ENCODE results near the gene ERBIN.
"Not testable (repeated sequence)": the region's sequence is repeated elsewhere in the genome, so short reads cannot be mapped to it uniquely, and the experiment has no call there.

The ERBIN gene

GRCh38 chr5:66013397-66013796 lies 87.0 kb downstream of the ERBIN start:
- no peak for DNase-seq

DNA sequence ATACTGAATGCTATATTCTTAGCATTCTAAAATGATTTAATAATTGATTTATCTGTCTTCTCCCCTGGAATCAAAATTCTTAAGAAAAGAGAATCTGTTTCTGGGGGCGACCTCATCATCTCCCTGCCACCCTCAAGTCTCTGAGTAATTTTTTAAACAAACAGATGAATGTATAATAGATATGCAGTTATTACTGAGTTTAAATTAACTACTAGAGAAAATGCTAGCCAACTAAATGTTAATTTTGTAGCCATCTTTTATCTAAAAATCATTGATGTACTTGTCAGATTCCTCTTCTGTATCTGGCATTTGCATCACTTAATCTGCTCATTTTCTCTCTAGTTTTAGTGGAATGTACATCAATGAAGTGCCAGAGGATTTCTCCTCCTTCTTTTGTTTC lies 87.5 kb downstream of the ERBIN start:
- DNase-seq = no peak

- no peak for DNase-seq
These were observed 89.0 kb downstream of the ERBIN start for GRCh38 chr5:66015196-66015960.

DNA sequence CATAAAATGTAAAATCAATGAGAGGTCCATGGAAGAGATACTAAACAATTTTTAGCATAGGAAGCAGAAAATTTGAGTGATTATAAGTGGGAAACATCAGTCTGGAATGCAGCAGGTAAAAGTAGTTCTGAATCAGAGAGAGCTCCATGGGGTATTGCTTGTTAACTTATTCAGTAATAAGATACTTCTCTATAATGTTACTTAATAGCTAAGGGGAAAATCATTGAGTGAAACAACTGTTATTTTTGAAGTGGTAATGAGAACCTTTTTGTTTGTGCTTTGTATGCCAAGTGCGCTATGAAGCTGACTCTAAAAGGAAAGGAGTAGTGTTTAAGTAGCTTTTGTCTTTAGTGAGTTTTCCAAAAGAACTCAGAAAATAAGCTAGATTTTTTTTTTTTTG lies 95.2 kb downstream of the ERBIN start:
- no peak for DNase-seq

- DNase-seq = no peak
These were observed 112.9 kb downstream of the ERBIN start for GRCh38 chr5:66039296-66039695.

DNA sequence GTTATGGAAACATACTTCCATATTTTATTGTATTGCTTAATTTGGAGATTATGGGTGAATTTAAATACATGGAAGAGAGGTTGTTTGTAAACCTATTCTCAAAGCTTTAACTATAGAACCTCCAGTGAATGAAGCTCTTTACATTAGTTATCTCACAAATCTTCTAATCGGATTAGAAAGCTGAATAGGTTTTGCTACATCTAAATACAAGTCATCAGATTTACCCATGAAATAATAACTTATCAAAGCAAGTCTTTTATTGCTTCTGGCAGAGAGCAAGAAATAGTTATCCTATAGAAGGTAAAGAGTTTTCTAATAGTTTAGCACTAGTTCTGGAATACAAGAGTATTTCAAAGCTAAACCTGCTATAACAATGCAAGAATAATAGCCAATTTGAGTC lies 113.3 kb downstream of the ERBIN start:
- no peak for DNase-seq

GRCh38 chr5:66041627-66042026 lies 115.3 kb downstream of the ERBIN start:
- DNase-seq = no peak

GRCh38 chr5:66057239-66057638 lies 130.9 kb downstream of the ERBIN start:
- DNase-seq = no peak

DNA sequence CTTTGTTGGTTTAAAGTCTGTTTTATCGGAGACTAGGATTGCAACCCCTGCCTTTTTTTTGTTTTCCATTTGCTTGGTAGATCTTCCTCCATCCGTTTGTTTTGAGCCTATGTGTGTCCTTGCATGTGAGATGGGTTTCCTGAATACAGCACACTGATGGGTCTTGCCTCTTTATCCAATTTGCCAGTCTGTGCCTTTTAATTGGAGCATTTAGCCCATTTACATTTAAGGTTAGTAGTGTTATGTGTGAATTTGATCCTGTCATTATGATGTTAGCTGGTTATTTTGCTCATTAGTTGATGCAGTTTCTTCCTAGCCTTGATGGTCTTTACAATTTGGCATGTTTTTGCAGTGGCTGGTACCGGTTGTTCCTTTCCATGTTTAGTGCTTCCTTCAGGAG lies 134.9 kb downstream of the ERBIN start:
- DNase-seq = not testable (repeated sequence)

DNA sequence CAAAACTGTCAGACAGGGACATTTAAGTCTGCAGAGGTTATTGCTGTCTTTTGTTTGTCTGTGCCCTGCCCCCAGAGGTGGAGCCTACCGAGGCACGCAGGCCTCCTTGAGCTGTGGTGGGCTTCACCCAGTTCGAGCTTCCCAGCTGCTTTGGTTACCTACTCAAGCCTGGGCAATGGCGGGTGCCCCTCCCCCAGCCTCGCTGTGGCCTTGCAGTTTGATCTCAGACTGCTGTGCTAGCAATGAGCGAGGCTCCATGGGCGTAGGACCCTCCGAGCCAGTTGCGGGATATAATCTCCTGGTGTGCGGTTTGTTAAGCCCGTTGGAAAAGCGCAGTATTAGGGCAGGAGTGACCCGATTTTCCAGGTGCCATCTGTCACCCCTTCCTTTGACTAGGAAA lies 136.7 kb downstream of the ERBIN start:
- not testable (repeated sequence) for DNase-seq

- DNase-seq = no peak
These were observed 140.5 kb downstream of the ERBIN start for GRCh38 chr5:66066826-66067225.

DNA sequence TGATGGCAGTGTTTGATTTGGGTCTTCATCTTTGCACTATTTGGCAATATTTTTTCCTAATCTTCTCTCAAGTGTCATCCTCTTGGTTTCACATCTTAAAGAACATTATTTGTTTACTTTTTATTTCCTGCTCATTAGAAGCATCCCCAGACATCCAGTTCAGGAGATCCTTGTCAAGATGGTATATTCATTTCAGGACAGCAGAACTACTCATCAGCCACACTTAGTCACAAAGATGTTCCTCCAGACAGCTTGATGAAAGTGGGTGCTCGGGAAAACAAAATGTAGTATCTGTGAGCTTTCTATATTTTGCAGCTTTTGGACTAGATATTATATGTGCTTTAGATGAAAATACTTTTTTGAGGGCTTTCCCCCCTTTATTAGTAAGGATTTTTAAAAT lies 145.7 kb downstream of the ERBIN start:
- DNase-seq = no peak

- no peak for DNase-seq
These were observed 148.5 kb downstream of the ERBIN start for GRCh38 chr5:66074901-66075300.

- no peak for DNase-seq
These were observed 154.3 kb downstream of the ERBIN start for GRCh38 chr5:66080664-66081063.

GRCh38 chr5:66089384-66089783 lies 163.0 kb downstream of the ERBIN start:
- no peak for DNase-seq

- no peak for DNase-seq
These were observed 174.5 kb downstream of the ERBIN start for GRCh38 chr5:66100851-66101250.

DNA sequence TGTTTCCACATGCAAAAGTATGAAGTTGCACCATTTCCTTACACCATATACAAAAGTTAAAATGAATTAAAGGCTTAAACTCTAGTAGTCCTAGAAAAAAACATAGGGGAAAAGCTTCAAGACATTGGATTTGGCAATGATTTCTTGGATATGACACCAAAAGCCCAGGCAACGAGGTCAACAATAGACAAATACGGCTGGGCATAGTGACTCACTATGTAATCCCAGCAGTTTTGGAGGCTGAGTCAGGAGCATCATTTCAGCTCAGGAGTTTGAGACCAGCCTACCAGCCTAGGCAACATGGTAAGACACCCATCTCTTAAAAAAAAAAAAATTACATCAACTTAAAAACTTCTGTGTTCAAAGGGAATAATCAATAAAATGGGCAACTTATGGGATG lies 186.8 kb downstream of the ERBIN start:
- no peak for DNase-seq

DNA sequence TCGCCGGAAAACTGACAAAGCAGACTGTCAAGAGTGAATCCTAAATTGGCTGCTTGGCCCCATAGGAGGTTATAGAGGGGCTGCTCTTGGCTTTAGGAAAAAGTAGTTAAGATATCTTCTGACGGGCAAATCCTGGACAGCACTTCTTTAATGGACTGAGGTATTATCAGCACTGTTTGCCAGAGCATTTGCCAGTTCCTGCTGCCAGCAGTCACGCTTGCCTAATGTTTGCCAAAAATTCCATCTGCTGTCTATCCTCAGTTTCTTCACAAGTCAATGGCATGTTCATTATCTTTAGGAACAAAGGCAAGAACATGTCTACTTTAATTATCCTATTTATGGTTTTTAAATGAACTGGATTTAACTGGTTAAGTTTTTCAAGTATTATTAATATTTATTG lies 191.9 kb downstream of the ERBIN start:
- no peak for DNase-seq

DNA sequence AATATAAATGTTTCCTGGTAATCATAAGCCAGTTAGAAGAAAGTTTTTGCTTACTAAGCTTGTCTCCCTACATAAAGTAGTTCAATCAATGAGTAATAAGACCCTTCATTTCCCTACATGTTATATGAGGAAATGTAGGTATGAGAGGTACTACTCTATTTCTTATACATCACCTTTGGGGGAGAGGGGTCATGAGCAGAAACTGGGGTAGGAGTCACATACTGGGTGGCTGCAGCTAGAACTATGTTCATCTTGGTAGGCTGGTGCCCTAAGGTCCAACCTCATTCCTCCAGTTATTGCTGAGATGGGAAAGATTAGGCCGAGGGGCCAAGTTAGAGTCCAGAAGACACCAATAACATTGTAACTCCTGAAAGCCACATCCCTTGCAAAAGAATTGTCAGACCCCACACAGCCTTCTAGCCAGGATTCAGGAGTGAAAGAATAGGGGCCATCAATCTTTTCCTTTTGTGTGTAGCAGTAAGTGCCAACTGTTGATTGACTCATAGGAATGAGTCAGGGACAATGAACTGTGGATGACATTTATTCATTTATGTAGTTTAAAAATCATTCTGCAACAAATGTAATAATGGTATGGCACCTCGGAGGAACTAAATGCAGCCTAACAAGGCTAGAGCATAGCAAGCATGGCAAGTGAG lies 196.1 kb downstream of the ERBIN start:
- DNase-seq = no peak

- no peak for DNase-seq
These were observed 202.8 kb downstream of the ERBIN start for GRCh38 chr5:66129144-66129543.

- DNase-seq = no peak
These were observed 204.1 kb downstream of the ERBIN start for GRCh38 chr5:66130493-66130892.

Data from activated CD8-positive, alpha-beta memory T cell treated with anti-CD3 and anti-CD28 coated beads, Interleukin-2, amount 50 U/mL, for 48 hours (primary cell).